NCI-H1105 treated with DMSO at 0.1 percent for 48 hours (cell line): ENCODE data around the gene GPC5.

ENCODE experiments used
- DNase-seq: peaks from one replicate; lab custom pipeline; 2025; lab: John Stamatoyannopoulos, UW

Gene GPC5

DNA sequence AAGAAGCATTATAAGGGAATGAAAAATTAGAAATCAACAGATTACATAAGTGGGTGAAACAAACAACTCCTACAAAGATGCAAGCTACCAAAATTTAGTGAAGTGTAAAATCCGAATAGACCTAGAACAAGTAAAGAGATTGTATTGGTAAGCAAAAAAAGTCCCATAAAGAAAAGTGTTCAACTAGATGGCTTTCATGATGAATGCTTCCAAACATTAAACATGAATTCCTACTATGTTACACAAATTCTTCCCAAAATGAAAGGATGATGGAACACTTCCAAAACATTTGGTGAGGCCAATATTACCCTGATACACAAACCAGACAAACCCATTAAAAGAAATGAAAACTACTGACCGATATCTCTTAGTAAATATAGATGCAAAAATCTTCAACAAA is 139.0 kb downstream of the GPC5 start:
- no peak for DNase-seq

GRCh38 chr13:91539286-91540157 is 141.1 kb downstream of the GPC5 start:
- no peak for DNase-seq

DNA sequence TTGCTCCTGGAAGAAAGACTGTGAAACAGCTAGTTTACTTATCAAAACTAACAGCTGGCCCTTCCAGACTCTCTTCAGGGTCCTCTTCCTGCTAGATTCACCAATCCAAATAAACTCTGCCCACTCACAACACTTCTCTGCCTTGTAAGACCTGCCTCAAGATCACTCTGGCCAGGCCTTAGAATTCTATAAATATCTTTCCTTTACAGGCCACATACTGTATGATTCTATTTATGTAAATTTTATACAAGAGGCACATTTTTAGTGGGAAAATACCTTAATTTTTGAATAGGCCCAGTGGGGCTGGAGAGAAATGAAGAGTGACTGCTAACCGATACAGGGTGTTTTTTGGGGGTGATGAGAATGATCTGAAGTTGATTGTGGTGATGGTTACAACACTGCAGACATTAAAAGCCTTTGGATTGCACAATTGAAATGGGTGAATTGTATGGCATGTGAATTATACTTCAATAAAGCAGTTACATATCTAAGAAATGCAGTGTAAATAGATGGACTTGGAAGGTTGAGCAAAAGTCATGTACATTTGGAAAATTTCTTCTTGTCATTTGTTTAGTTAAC is 141.8 kb downstream of the GPC5 start:
- no peak for DNase-seq

DNA sequence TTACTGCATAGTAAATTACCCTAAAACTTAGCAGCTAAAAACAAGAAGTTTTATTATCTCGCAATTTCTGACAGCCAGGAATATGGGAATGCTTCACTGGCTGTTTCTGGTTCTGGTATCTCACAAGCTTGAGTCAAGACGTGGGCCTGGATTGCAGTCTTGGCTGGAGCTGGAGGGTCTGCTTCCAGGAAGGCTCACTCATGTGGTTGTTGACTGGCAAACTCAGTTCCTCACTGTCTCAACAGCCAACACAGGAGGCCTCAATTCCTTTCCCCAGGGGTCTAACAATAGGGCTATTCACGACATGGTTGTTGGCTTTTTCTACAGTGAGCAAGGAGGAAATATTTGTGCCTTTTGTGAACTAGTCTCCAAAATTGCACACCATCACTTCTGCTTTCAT is 146.3 kb downstream of the GPC5 start:
- DNase-seq, result no peak

DNA sequence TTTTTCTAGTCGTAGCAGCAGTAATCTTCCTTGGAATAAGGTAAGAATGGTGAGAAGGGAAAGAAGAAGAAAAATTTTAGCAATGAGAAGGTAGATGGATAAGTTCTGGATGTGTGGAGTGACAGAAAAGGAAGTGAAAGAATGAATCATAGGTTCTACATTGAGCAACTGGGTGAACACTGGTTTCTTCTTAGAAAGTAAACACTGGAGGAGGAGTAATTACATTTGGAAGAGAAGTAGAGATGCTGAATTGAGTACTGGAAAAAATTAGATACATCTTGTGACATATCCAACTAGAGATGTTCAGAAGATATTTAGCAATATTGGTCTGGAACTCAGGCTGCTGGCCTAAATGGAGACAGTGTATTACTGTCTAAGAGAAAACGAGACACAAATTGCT is 148.5 kb downstream of the GPC5 start:
- DNase-seq, result no peak

- no peak for DNase-seq
Measured at GRCh38 chr13:91553584-91553983, 155.2 kb downstream of the GPC5 start.

DNA sequence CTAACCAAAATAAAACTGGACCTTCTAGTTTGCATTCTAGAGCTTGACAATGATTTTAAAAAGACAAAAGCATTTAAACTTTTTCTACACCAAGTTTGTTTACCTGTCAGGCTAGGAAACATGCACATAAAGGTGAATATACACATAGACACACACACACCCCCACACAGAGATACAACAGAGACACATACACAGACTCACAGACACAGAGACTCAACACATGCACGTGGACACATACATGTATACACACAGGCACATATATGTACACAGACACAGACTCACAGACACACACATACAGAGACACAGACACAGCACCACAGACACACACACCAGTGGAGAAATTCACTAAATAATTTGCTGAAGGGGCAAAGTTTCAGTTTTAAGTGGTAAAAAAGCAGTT is 155.7 kb downstream of the GPC5 start:
- DNase-seq, result no peak

- no peak for DNase-seq
Measured at GRCh38 chr13:91557328-91558090, 159.1 kb downstream of the GPC5 start.

- no peak for DNase-seq
Measured at GRCh38 chr13:91563799-91564198, 165.4 kb downstream of the GPC5 start.

GRCh38 chr13:91564396-91564795 is 166.0 kb downstream of the GPC5 start:
- DNase-seq, result no peak

GRCh38 chr13:91565296-91565695 is 166.9 kb downstream of the GPC5 start:
- no peak for DNase-seq

- no peak for DNase-seq
Measured at GRCh38 chr13:91567485-91568207, 169.2 kb downstream of the GPC5 start.

DNA sequence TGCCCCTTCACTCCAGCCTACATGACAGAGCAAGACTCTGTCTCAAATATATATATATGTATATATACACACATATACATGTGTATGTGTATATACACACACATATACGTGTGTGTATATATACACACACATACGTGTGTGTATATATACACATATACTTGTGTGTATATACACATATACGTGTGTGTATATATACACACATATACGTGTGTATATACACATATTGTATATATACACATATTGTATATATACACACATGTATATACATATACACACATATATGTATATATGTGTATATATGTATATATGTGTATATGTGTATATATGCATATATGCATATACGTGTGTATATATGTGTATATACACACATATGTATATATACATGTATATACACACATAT is 173.3 kb downstream of the GPC5 start:
- DNase-seq, result no peak

DNA sequence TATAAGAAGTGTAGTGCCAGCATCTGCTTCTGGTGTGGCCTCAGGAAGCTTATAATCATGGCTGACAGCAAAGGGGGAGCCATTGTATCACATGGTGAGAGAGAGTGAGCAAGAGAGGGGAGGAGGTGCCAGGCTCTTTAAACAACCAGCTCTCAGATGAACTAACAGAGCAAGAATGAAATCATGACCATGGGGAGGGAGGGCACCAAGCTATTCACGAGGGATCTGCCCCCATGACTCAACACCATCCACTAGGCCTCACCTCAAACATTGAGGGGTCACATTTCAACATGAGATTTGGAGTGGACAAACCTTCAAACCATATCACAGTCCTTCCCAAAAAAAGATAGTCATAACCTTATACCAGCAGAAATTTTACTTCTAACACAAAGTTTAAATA is 174.0 kb downstream of the GPC5 start:
- no peak for DNase-seq

DNA sequence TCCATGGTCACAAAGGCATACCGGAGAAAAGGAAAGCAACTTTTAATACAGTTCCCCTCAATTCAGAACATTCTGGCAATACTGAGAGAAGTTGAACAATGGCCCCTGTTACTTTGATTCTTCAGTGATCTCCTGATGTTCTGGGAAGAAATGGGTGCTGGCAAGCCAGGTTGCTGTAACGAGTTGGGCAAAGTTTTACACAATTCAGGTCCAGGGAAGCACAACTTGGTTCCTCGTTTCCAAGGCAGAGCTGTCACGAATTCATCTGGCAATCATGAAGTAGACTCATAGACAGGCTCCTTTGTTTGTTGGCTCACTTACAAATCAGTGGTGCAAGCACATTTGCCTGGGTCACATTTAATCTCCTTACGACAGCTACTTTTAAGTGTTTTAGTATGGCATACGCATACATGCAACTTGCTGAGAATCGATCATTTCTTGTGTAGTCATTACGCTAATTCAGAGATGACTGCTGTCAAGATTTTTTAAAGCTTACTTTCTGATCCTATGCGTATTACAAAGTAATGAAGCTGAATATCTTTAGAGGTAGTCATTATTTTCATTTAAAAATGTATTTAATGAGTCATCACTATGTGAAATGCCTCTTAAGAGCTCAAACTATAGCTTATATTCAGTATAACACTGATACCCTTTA is 174.7 kb downstream of the GPC5 start:
- DNase-seq, result no peak

GRCh38 chr13:91574766-91575165 is 176.3 kb downstream of the GPC5 start:
- no peak for DNase-seq

DNA sequence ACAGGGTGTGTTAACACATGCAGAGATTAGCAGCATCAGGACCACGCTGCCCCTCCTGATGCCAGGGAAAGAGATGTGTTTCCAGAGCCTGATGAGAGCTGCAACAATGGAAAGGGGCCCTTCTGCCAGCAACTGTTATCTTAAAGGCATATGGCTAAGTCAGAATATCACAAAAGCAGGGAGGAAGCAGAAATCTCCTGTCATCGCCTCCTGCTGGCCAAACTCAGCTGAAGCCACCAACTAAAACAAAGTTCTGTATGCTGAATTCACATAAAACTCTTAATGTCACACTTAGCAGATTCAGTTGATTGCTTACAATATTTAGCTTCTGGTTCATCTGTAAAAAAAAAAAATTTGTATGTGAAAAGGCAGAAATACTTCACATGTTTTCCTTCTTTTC is 178.2 kb downstream of the GPC5 start:
- no peak for DNase-seq

- DNase-seq, result no peak
Measured at GRCh38 chr13:91579320-91579719, 180.9 kb downstream of the GPC5 start.

- no peak for DNase-seq
Measured at GRCh38 chr13:91580749-91581148, 182.3 kb downstream of the GPC5 start.

DNA sequence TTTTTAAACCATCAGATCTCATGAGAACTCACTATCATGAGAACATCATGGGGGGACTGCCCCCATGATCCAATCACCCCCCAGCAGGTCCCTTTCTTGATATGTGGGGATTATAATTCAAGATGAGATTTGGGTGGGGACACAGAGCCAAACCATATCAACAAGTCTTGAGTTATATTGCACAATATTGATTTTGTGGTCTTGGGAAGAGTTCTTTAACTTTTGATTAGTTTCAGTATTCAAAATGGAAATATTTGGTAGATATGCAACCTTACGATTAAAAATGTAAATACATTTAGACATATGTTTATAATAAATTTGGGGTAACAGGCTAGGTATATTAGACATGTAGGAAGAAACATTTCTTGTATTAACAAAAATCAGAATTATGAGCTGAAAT is 188.2 kb downstream of the GPC5 start:
- DNase-seq, result no peak

DNA sequence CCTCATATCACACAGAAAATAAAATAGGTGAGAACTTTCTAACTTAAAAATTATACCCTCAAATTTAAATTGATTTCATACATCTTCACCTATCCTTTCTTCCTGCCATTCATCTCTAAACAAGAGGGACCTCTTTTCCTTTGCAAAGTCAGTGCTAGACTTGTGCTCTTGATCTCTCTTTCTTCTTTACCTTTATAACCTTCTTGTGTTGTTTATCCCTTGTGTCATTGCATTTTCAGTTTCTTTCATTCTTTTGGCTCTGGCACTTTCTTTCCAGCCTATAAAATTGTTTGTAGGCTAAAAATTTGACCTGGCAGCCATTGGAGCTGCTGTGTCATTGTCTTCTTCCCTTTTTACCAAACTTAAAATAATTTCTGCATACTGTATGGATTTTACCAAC is 190.1 kb downstream of the GPC5 start:
- no peak for DNase-seq
